Retina (tissue), 1 donor: ENCODE results near the gene EGFR.

Experiments
- DNase-seq: peaks from one replicate; pipeline ENCODE4 v3.0.0-alpha.2; 2016

Gene EGFR

DNA sequence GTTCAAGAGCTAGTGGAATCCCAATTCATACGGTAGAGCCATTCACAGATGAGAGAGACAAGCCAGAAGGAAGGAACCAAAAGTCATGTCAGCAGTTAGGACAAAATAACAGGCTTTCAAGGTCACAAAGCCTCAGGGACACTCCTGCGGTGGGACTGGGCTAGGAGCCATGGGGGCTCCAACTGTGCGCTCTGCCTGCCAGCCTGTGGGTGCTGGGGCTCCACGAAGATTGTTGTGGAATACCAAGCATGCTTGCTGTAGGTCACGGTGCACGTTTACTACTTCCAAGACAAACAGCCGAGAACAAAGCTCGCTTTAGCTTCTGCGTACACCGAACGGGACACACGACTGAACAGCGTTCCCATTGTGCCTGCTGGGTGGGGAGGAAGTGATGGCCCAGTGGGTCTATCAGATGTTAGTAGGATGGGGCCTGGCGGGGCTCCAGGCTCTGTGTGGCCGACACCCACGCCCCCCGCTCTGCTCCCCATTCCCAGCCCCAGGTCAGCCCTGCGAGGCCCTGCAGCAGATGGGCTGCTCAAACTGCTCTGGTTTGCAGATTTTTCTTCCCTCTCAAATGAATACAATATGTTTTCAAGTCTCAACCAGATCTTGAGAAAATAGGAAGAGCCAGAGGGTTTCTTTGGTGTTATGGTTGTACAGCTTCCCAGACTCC is 158.9 kb downstream of the EGFR start:
- no peak for DNase-seq

DNA sequence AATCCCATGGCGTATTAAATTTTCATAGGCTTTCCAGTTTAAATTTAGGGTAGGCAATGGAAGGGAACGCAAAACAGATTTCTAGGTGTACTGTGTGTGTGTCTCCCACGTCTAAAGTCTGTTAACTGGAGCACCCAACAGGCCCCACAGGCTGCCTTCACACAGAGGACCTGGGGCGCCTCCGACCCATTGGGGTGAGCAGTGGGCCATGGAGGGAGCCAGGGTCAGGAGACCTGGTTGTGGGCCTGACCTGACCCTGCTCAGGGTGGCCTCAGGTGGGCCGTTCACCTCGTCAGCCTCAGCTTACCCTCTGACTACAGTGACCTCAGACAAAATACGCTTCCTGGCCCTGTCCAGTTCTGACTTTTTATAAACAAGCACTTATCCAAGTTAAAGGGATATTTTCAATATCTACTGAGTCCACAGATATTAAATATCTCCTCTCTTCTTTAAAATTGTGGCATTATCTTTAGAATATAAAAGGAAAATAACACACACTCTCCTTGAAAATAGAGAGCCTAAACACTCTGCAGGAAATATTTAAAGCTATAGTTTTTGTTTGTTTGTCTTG is 159.6 kb downstream of the EGFR start:
- DNase-seq: no peak

DNA sequence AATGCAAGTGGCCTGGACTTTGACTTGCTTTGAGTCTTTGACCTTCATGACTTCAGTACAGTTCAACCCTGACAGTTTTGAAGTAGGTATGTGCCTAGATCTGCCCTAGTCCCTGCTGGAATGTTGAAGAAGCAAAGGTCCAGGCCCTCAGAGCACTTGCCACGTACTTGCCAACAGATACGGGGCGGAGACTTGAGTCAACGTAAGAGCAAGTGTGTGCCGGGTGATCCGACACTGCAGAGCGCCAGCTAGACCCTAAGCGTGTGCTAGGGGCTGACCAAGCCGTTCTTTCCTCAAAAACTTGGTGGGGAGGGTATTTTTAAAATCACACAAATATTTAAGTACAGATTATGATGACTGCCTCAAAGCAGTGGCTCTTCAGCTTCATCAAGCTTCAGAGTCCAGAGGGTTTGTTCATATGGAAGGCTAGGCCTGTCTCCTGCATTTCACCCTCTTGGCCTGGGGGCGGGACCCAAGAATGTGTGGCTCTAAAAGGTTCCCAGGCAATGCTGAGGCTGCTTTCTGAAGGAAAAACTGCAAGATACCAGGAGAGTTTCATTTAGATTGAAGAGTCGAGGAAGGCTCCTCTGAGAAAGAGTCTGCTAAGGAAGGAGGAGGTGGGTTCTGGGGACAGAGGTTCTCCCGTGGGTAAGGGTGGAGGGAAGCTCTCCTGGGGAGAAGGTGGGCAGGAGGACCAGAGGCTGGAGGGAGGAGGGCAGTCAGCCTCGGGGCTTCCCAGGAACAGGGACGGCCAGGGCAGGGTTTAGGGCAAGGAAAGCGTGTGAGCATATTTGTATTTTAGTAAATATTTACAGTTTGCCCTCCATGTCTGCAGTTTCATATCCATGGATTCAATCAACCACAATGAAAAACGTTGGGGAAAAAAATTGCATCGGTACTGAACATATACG is 160.3 kb downstream of the EGFR start:
- DNase-seq: no peak

DNA sequence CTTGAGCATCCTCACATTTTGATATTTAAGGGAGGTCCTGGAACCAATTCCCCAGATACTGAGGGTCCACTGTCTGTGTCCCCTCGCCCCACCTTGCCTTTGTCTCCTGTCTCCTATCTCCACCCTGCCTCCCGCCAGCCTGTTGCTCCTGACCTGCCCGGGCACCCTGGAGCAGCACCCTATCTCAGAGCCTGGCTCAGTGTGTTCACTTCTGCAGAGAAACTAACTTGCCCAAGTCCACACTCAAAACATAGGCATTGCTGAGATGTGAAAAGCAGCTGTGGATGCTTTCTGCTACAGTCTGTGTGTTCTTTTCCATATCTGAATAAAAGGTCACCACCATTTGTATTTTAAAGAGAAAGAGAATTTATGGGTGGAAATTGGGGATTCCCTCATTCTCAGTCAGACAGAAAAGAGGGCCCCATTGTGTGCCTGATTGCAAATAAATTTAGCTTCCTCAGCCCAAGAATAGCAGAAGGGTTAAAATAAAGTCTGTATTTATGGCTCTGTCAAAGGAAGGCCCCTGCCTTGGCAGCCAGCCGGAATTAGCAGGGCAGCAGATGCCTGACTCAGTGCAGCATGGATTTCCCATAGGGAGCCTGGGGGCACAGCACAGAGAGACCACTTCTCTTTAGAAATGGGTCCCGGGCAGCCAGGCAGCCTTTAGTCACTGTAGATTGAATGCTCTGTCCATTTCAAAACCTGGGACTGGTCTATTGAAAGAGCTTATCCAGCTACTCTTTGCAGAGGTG is 161.3 kb downstream of the EGFR start:
- DNase-seq: no peak

DNA sequence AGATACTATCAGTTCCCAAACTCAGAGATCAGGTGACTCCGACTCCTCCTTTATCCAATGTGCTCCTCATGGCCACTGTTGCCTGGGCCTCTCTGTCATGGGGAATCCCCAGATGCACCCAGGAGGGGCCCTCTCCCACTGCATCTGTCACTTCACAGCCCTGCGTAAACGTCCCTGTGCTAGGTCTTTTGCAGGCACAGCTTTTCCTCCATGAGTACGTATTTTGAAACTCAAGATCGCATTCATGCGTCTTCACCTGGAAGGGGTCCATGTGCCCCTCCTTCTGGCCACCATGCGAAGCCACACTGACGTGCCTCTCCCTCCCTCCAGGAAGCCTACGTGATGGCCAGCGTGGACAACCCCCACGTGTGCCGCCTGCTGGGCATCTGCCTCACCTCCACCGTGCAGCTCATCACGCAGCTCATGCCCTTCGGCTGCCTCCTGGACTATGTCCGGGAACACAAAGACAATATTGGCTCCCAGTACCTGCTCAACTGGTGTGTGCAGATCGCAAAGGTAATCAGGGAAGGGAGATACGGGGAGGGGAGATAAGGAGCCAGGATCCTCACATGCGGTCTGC is 162.2 kb downstream of the EGFR start:
- DNase-seq: no peak

DNA sequence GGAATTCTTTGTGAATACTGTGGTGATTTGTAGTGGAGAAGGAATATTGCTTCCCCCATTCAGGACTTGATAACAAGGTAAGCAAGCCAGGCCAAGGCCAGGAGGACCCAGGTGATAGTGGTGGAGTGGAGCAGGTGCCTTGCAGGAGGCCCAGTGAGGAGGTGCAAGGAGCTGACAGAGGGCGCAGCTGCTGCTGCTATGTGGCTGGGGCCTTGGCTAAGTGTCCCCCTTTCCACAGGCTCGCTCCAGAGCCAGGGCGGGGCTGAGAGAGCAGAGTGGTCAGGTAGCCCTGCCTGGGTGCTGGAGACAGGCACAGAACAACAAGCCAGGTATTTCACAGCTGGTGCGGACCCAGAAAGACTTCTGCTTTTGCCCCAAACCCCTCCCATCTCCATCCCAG is 162.9 kb downstream of the EGFR start:
- DNase-seq: no peak

DNA sequence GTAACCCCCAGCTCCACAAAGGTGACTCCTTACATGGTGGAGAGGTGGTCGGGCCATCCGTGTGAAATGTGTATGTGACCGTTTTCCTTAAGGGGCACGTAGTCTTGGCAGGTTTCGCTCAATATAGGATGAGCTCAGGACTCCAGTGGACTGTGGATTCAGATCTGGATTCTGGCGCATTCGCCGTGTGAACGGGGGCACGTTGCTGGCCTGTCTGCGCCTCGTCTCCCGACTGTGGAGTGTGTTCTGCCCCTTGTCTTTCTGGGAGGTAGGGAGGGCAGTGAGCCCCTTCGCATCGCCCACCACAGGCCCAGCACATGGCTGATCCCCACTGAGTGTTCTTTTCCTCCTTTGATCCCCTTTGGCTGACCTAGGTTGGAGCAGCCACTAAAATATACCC is 165.1 kb downstream of the EGFR start:
- no peak for DNase-seq

DNA sequence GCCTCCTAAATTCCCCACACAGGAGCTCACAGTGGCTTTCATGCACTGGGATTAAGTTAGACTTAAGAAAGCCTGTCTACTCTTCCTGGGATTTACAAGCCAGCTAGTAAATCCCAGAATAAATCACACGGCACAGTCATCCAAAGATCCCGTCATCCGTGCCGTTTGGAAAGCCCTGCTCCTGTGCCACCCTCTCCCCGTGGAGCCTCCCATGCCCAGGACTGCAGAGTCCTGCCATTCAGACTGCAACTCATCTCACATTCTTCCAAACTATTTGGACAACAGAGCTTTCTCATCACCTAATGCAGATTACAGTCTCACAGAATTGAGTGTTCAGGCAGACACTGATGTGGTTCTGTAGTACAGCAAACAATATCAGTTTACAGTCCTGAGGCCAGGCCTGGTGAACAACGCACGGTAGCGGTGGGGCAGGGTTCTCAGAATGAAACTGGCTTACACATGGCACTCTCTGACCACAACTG is 166.5 kb downstream of the EGFR start:
- DNase-seq: no peak

DNA sequence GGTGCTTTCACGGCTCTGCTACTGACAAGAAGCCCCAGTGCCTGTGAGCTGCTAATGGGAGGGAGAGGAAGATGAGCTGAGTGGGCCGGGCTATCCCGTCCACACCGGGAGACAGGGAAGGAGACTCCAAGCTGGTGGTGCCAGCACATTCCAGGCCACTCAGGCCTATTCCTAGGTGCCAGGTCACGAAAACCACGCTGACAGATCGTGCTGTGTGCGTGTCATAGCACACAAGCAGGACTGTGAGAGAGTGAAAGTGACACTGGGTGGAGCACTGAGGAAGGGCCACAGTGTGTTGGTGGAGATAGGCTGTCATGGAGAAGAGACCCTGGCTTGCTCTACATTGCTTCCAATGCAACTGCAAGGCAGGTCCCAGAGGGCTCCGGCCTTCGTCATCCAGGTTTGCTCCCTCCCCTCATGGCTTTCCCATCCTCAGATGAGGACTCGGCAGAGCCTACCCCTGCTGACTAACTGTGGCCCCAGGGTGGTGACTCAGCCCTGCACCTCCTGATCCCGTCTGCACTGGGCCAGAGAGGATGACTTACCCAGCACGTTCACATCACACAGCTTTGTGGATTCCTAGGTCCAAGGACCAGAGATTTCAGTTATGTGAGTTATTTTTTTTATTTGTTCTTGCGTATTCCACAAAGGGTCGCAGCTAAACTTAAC is 167.3 kb downstream of the EGFR start:
- DNase-seq: no peak

DNA sequence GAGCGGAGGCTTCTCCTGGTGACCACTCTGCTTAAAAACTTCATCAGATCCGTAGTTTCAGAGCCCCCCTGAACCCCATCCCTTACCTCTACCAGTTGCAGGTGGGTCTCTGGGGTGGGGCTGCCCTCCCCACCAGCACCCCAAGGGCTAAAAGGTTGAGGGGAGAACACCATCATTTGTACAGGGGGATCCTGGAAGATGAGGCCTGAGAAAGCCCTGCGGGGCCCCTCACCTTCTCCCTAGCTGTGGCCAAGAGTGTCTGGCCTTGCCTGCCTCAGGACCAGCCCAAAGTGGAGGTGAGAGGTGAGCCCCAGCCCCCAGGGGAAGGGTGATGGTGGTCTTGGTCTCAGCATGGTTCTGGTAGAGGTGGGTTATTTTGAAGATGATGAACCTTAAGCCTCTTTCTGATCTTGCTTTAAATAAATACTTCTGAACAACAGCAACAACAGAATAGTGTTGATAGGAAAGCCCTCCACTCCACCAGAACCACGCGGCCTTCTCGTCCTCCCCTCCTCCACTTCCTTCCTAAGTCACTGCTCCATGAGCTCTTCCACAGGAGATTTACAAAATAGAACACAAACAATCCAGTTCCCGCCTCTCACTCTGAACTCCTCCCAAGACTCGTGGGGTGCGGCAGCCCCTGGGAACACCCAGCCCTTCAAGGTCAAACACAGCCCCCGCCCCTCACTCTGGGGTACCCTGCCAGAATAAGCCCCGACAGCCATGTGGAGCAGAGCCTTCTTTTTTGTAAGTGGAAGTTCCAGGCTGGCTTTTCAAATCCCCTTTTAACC is 169.1 kb downstream of the EGFR start:
- DNase-seq: no peak

DNA sequence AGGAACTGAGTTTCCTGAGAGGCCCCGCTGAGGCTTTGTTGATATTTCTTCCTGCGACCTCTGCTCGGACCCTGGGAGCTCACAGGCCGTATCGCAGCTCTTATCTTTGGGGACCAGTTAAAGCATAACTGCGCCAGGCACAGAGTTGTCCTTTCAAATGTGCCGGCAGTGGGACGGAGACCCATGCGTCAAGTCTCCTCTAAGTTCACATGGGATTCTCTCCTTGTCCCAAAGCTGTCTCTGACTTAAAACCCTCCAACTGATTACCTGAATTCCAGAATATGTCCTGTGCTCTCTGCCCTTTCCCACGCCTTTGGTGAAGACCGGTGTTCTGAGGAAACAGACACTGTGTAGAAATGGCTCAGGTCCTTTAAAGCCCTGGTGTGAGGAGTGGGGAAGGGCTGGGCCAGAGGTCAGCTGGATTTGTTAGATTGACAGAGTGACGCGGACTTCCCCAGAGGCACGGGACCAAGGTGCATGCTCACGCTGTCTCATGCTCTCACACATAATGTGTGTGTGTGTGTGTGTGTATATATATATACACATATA is 169.8 kb downstream of the EGFR start:
- no peak for DNase-seq

DNA sequence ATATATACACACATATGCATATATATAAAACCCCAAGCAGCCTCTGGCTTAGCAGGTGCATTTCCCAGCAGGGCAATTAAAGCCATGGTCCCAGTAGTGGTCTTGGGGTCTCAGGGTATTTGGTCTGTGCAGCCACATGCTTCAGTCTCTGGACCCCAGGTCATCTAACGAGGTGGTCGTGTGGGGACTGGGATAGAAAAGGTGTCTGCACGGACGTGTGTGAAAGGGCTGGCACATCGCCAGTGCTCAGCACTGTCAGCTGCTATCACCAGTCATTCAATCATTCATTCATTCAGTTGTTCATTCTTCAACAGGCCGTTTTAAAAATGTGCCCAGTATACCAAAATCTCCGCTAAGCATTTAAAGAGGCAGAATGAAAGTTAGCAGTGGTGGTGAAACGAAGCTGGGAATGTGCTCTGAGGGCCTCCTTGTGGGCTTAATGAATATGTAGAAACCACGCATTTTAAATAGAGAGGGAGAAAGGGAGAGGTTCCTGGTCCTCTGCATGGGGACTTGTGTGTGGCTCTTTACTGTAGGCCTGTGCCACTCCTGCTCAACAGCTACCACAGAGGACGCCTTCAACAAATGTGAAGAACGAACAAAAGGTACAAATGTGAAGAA is 170.4 kb downstream of the EGFR start:
- DNase-seq: no peak

DNA sequence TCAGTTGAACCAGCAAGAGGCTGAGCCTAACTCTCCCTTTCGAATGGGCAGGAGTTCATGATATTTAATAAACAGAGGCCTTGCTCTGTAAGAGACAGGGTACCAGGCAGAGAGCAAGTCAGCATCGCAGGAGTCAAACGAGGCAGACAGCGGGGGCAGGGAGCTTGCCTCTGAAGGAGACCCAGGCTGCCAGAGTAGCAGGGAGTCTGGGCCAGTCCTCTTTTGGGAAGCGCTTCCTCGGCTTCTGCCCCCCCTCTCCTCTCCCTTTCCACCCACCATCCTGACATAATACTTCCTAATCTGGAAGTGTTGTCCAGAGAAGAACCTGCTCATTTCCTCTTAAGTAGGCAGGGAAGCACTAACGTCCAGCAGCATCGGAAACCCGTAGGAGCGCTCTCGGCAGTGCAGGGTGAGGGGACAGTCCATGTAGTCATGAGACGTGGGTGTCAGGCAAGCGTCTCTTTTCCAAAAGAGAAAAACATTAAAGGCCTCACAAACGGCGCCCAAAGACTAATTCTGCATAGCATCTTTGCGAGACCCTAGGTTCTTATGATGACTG is 171.1 kb downstream of the EGFR start:
- no peak for DNase-seq

DNA sequence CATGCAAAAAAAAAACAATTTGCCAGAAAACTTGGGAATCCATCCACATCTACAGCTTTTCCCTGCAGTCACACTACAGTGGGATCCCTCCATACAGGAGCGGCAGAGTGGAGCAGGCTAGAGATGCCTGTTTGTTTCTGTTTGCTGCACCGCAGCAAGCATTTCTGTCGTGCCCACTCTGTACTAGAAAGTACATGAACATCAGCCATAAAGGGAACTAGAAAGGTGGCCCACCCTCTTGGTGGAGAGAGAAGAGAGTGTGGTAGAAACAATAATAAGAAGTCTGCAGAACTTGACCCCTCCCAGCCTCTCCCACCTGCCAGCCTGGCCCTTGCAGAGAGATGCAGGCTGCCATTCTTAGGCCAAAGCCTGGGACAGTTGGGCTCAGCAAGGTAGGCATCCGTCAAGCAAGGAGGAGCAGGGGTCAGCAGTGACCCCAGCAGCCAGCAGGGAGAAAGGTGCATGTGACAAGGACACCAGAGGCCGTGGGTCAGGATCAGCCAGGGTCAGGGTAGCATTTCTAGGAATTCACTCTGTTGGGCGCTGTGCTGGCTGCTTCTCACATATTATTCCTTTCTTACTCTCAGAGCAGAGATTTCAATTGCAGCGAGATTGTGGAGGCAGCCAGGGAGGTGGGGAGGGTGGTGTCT is 171.8 kb downstream of the EGFR start:
- DNase-seq: no peak

DNA sequence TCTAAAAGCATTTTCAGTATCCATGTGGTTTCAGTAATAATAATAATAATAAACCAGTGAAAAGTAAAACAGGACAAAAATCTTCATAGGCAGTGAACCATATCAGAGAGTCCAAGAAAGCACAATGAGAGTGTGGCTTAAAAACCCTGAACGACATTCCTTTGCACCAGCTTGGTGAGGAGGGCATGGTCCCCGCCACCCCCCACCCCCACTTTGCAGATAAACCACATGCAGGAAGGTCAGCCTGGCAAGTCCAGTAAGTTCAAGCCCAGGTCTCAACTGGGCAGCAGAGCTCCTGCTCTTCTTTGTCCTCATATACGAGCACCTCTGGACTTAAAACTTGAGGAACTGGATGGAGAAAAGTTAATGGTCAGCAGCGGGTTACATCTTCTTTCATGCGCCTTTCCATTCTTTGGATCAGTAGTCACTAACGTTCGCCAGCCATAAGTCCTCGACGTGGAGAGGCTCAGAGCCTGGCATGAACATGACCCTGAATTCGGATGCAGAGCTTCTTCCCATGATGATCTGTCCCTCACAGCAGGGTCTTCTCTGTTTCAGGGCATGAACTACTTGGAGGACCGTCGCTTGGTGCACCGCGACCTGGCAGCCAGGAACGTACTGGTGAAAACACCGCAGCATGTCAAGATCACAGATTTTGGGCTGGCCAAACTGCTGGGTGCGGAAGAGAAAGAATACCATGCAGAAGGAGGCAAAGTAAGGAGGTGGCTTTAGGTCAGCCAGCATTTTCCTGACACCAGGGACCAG is 172.5 kb downstream of the EGFR start:
- no peak for DNase-seq

DNA sequence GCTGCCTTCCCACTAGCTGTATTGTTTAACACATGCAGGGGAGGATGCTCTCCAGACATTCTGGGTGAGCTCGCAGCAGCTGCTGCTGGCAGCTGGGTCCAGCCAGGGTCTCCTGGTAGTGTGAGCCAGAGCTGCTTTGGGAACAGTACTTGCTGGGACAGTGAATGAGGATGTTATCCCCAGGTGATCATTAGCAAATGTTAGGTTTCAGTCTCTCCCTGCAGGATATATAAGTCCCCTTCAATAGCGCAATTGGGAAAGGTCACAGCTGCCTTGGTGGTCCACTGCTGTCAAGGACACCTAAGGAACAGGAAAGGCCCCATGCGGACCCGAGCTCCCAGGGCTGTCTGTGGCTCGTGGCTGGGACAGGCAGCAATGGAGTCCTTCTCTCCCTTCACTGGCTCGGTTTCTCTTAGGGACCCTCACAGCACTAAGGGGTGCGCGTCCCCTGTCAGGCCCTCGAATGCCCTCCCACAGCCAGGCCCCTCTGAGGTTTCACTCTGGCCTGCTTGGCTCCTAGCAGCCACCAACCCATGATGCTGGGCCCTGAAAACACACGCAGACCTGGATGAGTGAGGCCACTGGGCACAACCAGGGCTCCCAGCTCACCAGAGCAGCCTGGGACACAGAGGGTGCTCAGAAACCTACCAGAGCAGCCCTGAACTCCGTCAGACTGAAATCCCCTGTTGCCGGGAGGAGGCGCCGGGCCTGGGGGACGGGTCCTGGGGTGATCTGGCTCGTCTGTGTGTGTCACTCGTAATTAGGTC is 173.3 kb downstream of the EGFR start:
- DNase-seq: peak; percentile 43

DNA sequence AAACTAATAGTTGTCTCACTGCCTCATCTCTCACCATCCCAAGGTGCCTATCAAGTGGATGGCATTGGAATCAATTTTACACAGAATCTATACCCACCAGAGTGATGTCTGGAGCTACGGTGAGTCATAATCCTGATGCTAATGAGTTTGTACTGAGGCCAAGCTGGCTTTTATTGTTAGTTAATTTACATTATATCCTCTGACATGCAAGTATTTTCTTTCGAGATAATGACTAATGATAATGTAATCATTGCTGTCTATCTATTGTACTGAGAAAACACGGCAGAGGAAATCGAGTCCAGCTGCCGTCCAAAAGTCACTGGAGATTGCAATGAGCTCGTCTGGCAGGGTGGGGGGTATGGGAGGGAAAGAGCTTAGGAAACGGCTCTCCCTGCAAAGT is 173.9 kb downstream of the EGFR start:
- no peak for DNase-seq

DNA sequence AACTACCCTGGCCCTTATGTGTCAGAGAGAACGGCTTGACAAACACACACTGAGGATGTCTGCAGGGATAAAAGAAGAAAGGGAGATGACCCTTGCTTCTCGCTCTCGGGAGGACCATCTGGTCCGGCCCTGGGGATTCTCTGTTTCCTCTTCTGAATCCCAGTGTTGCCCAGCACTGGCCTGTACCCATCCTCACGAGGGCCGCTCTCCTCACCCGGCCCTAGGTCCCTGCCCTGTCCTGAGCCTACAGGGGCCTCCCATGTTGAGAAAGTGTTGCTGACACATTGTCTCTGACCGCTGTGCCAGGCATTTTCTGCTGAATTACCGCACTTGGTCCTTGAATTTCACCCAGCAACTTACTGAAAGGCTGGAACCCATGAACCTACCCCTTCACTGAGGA is 174.4 kb downstream of the EGFR start:
- no peak for DNase-seq
